Measurements from ENCODE around the gene BRINP2.

BRINP2 gene

DNA sequence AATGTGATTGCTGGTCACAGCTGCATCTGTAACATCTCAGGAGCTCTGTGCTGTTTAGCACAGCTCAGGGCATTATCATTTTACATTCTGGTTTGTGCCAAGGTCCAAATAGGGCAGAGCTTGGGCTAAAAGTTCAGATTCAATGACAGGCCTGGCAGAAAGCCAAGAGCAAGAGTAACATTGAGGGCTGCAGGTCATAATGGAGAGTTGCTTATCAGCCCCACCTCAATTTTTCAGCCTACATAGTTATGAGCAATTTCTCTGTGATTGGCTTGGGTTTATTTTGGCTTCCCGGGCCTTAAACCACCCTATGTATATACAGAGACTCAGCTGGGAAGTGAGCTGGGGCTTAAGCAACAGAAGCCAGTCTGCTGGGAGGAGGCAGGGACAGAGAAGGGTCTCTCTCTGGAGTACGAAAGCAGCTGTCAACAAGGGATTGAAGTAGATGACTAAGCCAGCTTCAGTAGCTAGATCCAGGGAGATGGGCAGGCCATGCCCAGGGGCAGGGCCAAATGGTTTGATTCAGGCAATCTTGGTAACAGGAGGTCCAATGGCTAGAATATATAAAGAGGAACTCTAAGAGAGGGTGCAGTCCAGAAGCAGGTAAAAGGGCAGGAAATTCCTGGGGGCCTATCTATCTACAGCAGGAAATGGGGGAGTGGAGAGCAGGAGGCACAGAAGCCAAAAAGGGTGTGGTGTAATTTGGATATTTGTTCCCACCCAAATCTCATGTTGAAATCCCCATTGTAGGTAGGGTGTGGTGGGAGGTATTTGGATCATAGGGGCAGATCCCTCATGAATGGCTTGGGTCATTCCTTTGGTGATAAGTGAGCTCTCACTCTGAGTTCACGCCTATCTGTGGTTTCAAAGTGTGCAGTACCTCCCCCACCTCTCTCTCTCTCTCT, 49.0 kb downstream of the BRINP2 start:
- no peak for DNase-seq (ENCODE audit: low read depth, low spot score)

GRCh38 chr1:177223359-177223758, 52.6 kb downstream of the BRINP2 start:
- DNase-seq (ENCODE audit: low read depth, low spot score), result no peak

DNA sequence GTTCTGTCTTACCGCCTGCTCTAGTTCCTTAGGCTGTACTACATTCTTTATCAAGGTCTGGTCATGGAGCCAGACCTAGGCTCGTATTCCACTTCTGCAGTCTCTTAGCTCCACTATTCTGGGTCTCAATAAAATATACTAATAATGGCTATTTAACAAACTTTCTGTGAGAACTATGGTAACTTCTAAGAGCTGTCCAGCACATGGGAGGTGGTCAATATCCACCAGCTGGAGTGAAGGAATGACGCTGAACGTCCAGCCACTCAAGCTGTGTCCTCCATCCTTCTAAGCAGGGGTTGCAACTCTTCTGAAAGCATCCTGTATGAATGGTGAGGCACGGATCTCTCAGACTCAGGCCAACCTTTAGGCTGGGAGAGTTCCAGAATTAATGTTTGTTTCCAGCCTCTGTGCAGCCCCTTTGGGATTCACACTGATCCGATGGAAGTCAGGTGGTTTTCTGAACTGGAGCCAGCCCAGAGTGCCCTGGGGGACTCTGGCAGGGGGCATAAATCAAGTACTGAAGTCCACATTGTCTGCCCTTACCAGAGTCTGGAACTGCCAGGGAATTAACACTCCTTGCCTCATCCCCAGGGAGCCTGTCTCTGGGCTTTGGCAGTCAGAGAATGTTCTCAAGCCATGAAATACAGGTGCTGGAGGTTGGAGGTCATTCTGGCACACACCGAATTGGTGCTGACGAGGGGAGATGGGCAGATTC, 57.4 kb downstream of the BRINP2 start:
- DNase-seq (ENCODE audit: low read depth, low spot score), result no peak

GRCh38 chr1:177228693-177229065, 57.9 kb downstream of the BRINP2 start:
- DNase-seq (ENCODE audit: low read depth, low spot score), result no peak

- no peak for DNase-seq (ENCODE audit: low read depth, low spot score)
These were observed 59.0 kb downstream of the BRINP2 start for GRCh38 chr1:177229781-177230180.

DNA sequence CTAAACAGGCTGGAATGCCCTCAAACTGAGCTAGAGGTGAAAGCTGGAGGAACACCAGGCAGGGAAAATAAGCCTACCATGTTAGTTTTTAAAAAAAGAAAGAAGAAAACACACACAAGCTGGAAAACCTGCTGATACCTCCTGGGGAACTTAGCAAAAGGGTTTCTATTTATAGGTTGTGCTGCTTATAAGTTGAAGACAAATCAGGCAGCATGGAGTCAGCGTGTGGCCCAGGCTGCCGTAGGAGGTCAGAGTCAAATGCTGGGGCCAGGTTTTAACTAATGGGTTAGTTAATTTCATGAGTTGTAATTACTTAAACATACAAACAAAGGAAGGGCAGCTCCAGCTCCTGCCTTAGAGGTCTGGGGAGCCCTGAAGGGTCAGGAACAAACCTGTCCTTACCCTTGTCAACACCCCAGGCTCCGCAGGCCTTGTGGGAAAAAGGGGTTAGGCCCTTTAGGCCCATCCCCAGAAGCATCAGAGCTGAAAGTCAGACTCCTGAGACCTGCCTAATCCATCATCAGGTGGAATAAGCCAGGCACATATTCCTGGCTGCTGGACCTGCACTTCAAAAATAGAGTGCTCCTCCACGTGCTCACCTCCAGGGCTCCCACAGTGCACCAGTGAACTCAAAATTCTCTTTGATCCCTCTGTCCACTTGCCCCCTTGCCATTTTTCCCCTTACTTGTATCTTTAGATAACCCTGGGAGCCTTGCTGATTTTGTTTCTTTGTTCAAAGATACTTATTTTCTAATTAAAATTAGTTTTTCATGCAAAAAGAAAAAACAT, 59.7 kb downstream of the BRINP2 start:
- DNase-seq (ENCODE audit: low read depth, low spot score), result no peak

DNA sequence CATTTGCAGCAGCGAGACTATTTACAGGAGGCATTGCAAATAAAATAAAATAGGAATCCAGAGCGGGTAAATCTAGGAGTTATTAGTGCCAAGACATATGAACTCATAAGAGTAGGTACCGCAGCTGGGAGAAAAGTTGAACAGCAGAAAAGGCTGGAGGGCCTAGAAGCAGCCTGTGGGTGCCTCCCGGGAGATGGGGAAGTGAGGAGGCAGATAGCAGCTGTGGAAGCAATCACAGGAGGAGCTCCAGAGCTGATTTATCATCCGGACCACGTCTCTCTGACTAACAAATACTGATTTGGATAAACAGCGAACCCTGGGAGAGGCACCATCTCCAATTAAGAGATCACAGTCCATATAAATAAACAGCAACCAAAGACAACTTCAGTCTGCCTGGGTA, 64.6 kb downstream of the BRINP2 start:
- no peak for DNase-seq (ENCODE audit: low read depth, low spot score)

GRCh38 chr1:177236962-177237361, 66.2 kb downstream of the BRINP2 start:
- DNase-seq (ENCODE audit: low read depth, low spot score), result no peak

DNA sequence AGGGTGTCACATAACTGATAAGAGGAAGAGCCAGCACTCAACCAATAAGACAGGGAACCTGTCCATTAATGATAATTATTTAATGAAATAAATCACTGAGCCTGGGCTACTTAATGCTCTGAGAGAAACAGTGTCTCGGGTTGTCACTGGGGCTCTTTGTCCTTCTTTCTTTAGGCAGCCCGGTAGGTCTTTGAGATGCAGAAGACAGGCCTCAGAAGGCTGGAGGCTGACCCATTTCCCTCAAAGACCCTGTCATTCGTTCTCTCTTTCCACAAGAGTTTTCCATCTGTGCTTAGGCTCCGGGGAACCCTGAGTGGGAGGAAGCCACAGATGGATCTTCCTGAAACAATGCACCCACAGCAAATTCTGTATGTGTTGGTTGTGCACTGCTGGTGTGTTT, 68.2 kb downstream of the BRINP2 start:
- DNase-seq (ENCODE audit: low read depth, low spot score), result no peak

GRCh38 chr1:177239792-177240191, 69.0 kb downstream of the BRINP2 start:
- no peak for DNase-seq (ENCODE audit: low read depth, low spot score)

GRCh38 chr1:177243773-177244172, 73.0 kb downstream of the BRINP2 start:
- DNase-seq (ENCODE audit: low read depth, low spot score), result no peak

GRCh38 chr1:177246710-177247580, 76.2 kb downstream of the BRINP2 start:
- no peak for DNase-seq (ENCODE audit: low read depth, low spot score)

- no peak for DNase-seq (ENCODE audit: low read depth, low spot score)
These were observed 76.9 kb downstream of the BRINP2 start for GRCh38 chr1:177247623-177248176.

- no peak for DNase-seq (ENCODE audit: low read depth, low spot score)
These were observed 77.5 kb downstream of the BRINP2 start for GRCh38 chr1:177248258-177248657.

GRCh38 chr1:177249231-177249630, 78.5 kb downstream of the BRINP2 start:
- no peak for DNase-seq (ENCODE audit: low read depth, low spot score)

DNA sequence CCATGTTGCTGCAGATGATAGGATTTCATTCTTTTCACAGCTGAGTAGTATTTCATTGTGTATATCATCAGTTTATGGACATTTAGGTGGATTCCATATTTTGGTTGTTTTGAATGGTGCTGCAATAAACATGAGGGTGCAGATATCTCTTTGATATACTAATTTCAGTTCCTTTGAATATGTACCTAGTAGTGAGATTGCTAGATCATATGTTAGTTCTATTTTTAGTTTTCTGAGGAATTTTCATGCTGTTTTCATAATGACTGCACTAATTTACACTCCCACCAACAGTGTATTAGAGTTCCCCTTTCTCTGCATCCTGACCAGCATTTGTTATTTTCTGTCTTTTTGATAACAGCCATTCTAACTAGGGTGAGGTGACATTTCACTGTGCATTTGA, 82.1 kb downstream of the BRINP2 start:
- DNase-seq (ENCODE audit: low read depth, low spot score), result no peak

GRCh38 chr1:177255411-177255810, 84.7 kb downstream of the BRINP2 start:
- DNase-seq (ENCODE audit: low read depth, low spot score), result no peak

DNA sequence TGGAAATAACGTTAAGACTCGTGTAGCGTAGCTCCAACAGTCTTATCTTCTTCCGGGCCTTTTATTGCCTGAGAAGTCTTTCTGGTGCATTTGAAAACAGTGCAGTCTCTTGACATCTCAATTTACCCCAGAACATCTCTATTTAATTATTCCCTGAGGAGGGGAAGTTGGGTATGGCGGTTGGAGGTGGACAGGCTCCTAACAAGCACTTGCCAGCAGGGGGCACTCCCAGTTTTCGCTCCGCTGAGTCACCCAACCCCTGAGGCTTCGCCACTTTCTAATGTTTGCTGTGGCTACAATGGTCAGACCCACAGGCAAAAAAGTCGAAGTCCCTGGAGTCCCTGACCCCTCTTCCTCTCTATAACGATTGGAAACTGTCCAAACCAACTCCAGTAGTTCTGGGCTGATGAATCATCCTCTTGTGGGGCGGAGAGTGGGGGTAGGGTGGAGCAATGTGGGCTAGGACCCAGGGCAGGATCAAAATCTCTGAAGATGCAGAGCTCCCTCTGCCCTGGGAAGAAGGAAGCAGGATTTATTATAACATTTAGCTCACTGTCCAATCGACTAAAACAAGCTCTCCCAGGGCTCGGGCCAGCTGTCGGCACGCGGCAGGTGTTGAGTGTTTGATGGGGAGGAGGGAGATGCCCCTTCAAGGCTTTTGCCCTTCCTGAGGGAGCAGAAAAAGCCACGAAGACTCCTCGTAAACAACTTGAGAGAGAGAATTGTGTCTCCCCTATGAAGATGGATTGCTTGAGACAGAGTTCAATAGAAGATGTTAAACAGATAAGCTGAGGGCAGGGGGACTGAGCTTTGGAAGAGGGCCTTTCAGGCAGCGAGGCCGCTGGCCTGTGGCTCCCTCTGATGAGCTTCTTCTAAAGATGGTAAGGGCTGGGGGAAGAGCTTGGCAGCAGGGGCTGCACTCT, 85.7 kb downstream of the BRINP2 start:
- no peak for DNase-seq (ENCODE audit: low read depth, low spot score)

- DNase-seq (ENCODE audit: low read depth, low spot score), result no peak
These were observed 86.4 kb downstream of the BRINP2 start for GRCh38 chr1:177257128-177257527.

GRCh38 chr1:177257576-177257975, 86.8 kb downstream of the BRINP2 start:
- DNase-seq (ENCODE audit: low read depth, low spot score), result no peak

Measured in activated CD4-positive, CD25-positive, alpha-beta regulatory T cell treated with anti-CD3 and anti-CD28 coated beads, Interleukin-2, amount 50 U/mL, for 16 hours (primary cell).